ENCODE data around the gene UBXN11.

- TF ChIP-seq CTCF (IDR thresholded peaks at IDR 0.05) (no peak), POLR2A (IDR thresholded peaks at IDR 0.05) (no peak)
These were observed 8.1 kb upstream of the UBXN11 start for GRCh38 chr1:26314501-26314900.
